Sigmoid colon (tissue), 4 donors: ENCODE results near the gene RPA1.

Experiments used
- CTCF ChIP-seq, 4 experiments: fragments of 450-650 bp in 3 of 4; fragments of 200-600 bp in 1 of 4; IDR thresholded peaks; one replicate each; pipeline ENCODE4 v1.5.1; 2016 to 2019; ENCODE audit warnings: antibody characterized with exemption in 4 of 4, mild to moderate bottlenecking in 3 of 4, moderate library complexity in 2 of 4
- EP300 ChIP-seq, 4 donors: sonication (generic); formaldehyde crosslinking; IDR thresholded peaks; one replicate each; pipeline ENCODE4 v1.6.1; 2017; ENCODE audit warnings: antibody characterized with exemption in 4 of 4
- POLR2A ChIP-seq, 2 donors: fragments of 450-650 bp; IDR thresholded peaks; one replicate each; pipeline ENCODE4 v1.6.1; 2016; ENCODE audit warnings: antibody characterized with exemption in 2 of 2, mild to moderate bottlenecking in 2 of 2, moderate library complexity in 2 of 2
- POLR2AphosphoS5 ChIP-seq, 4 donors: sonication (generic); formaldehyde crosslinking; IDR thresholded peaks; one replicate each; pipeline ENCODE4 v1.6.1; 2017; ENCODE audit warnings: antibody characterized with exemption in 4 of 4

GRCh38 chr17:1868090-1868489, 38.3 kb downstream of the RPA1 start:
- TF ChIP-seq CTCF (IDR thresholded peaks at IDR 0.05) (no peak), POLR2A (IDR thresholded peaks at IDR 0.05) (no peak), POLR2AphosphoS5 (IDR thresholded peaks at IDR 0.05) (no peak), EP300 (IDR thresholded peaks at IDR 0.05) (no peak)
